Omental fat pad (tissue), 4 donors: ENCODE measurements around the gene PDZD2. TPM values are rescaled to one million over a fixed set of nuclear protein-coding genes. Genes with fewer than 3 reads are reported as not detected.

Source experiments
- ATAC-seq: fragments of 150-250 bp; one replicate; pipeline ENCODE4 v1.9.1; 2016; ENCODE audit warnings: mild to moderate bottlenecking, moderate library complexity; ENCODE audit not compliant: low FRiP score
- DNase-seq: peaks from one replicate; pipeline ENCODE4 v3.0.0-alpha.2; 2019; ENCODE audit warnings: low spot score
- total RNA-seq, 4 donors: library from RNA; depleted of rRNA; stranded (reverse); fragments of >200 nt; gene quantifications; one replicate each; pipeline ENCODE4 v1.1.0, GENCODE V29; 2016
- TF ChIP-seq, protein P1 (sequence below), 3 donors: fragments of 450-650 bp; IDR thresholded peaks; one replicate each; pipeline ENCODE4 v1.5.1; 2016 to 2017; ENCODE audit warnings: antibody characterized with exemption in 3 of 3, mild to moderate bottlenecking in 3 of 3, moderate library complexity in 2 of 3

PDZD2 gene
- total RNA-seq, 4 donors from 2014 or later: 43.5 to 113 (median 55.7) TPM

DNA sequence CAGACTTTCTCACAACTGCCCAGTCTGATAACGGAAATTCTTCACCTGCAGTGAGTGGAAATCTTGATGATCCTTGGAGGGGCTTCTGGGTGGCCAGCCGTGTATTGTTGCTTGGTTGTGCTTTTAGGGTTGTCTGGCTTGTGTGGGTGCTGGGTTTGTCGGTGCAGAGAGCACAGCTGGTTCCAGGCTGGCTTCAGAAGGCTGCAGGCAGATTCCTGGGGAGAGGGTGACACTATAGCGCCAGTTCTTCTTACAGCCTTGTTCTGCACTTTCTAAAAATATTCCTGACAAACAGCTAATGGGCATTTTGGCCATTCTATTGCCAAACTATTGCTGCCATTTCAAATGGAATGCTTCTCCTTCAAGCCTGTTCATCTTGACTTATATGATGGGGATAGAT, 99.3 kb downstream of the PDZD2 start:
- DNase-seq (no peak), ATAC-seq (no peak)
- TF ChIP-seq, protein P1, sequence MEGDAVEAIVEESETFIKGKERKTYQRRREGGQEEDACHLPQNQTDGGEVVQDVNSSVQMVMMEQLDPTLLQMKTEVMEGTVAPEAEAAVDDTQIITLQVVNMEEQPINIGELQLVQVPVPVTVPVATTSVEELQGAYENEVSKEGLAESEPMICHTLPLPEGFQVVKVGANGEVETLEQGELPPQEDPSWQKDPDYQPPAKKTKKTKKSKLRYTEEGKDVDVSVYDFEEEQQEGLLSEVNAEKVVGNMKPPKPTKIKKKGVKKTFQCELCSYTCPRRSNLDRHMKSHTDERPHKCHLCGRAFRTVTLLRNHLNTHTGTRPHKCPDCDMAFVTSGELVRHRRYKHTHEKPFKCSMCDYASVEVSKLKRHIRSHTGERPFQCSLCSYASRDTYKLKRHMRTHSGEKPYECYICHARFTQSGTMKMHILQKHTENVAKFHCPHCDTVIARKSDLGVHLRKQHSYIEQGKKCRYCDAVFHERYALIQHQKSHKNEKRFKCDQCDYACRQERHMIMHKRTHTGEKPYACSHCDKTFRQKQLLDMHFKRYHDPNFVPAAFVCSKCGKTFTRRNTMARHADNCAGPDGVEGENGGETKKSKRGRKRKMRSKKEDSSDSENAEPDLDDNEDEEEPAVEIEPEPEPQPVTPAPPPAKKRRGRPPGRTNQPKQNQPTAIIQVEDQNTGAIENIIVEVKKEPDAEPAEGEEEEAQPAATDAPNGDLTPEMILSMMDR (IDR thresholded peaks at IDR 0.05): no peak

DNA sequence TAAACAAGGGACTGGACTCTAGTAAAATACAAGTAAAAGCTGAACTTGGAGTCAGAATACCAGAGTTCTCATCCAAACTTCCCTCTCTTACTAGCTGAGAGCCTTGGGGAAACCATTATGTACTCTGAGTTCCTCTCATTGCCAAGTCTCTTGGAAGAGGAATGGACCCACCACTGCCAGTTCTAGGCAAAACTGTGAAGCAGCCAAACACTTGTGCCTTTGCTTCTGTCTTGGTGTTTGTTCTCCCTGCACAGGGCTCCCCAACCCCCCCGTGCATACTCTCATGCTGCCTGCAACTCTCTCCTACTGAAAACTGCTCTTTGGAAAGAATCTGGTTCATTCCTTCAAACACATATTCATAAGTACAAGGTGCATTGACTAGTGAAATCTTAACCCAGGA, 102.6 kb downstream of the PDZD2 start:
- TF ChIP-seq, protein P1 (IDR thresholded peaks at IDR 0.05): no peak
- DNase-seq: no peak
- ATAC-seq: no peak

DNA sequence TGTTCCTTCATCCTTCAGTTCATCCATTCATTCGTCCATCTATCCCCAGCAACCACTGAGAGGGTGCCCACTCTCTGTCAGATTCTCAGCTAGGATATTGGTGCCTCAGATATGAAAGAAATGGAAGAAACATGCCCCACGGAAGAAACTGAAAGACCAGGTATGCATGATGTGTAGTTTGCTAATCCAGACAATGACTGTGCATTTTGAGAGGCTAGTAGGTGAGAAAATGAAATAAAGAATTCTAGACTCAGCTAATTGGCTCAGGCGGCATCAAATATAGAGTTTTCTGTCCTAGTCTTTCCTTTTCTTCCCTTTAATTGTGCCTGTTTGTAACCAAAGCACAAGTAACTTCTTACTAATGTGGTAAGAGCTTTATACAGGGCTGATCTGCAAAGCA, 104.7 kb downstream of the PDZD2 start:
- DNase-seq (no peak), ATAC-seq (no peak)
- TF ChIP-seq, protein P1 (IDR thresholded peaks at IDR 0.05): no peak

DNA sequence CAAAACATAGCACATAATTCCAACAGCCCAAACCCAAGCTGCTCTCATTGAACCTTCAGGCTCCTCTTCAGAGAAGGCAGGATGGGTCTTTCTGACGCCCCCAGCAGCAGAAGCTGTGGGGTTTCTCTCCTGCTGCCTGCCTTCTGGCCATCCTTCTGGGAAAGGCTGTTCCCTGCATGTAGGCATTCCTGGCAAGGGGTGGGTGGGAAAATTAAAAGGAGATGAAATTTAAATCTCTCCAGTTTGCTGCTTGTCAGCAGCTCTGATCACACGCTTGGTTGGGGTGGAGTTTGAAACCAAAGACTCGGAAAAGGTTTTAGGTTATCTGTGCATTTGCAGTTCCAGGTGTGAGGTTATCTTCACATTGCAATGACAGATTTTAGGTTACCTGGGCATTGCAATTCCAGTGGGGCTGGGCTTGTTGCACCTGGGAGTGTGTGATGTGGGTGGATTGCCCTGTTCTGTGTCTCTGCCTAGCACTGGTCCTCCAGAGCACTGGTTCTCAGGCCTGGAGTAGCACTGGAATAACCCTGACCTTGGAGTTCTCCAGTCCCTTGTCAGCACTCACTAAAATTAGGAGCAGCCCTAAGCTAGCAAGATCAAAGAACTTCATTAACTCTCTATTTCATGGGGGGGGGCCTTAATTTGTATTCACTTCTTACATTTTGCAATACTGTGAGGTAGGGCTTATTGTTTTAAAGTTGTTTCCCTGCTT, 109.7 kb downstream of the PDZD2 start:
- ATAC-seq (no peak), DNase-seq (no peak)
- TF ChIP-seq, protein P1 (IDR thresholded peaks at IDR 0.05): no peak

DNA sequence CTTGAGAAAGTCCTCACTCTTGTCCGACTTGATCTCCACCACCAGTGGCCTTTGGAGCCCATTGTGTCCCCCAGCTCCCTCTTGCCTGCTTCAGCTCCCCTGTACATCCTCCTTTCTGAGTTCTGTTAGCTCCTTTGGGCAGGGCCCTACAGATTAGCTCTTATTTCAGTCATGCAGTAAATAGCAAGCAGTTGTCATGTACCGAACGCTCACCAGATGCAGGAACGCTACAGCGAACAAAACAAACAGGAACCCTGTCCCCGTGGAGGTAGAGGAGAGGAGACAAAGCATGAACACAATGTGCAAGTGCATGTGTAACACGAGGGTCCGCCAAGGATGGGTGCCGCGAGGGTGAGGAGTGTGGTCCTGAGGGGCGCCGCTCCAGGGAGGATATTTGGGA, 111.3 kb downstream of the PDZD2 start:
- ATAC-seq (no peak), DNase-seq (no peak)
- TF ChIP-seq, protein P1 (IDR thresholded peaks at IDR 0.05): no peak

DNA sequence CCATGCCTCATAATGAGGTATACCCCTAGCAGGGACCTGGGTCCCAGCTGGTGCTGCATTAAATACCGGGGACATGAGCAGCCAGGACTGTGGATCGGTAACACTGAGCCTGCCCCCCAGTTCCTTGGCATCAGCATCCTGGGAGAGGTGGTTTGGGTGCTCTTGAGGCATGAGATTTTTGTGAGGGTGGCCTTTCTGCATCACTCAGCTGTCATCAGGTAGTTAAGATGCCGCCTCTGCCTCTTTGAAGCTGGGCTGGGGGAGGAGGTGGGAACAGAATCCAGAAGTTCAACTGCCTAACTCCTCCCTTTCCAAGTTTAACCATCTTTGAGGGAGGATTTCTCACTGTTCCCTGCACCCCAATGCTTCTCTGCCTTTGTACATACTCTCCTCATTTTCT, 112.7 kb downstream of the PDZD2 start:
- DNase-seq: no peak
- no peak for ATAC-seq
- TF ChIP-seq, protein P1 (IDR thresholded peaks at IDR 0.05): no peak

DNA sequence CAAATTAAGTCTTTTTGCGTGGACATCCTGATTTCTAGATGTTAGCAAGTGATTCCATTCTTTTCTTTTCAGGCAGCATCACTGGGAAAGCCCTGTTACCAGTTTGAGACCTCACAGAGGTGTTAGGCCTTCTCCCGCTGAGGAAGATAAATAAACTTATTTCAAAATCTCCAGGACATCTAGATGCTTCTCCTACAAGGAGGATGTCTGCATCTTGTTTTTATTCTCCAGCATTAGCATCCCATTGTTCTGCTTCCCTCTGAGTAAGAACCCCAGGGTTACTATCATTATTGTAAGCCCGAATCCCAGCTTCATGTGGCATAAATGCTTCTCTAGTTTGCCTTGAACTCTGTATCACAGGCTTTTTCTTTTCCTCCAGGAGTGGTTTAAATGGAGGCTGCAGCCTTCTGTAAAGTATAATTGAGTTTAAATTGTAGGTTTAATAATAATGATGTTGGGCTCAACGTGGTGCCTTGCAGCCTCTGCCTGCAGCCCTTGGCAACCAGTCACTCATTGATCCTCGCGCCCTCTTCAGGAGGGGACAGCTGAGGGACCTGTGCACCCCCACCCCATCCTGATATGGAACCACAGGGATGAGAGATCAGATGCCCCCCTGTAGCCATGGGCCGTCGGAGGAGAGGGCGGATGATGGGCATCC, 114.9 kb downstream of the PDZD2 start:
- TF ChIP-seq, protein P1 (IDR thresholded peaks at IDR 0.05): no peak
- ATAC-seq (no peak), DNase-seq (no peak)
